GM12891 (cell line): ENCODE measurements around the gene NHLRC2.

Experiments used
- DNase-seq: peaks from one replicate; pipeline ENCODE4 v3.0.0; 2011; ENCODE audit warnings: low spot score; ENCODE audit not compliant: insufficient read length
- FAIRE-seq: peaks from 2 replicates; lab custom pipeline; 2011; peaks lifted over from hg19 to GRCh38; lab: Jason Lieb, UNC
- PAX5 ChIP-seq: IDR thresholded peaks from 2 replicates; pipeline ENCODE4 v1.6.1; 2011; ENCODE audit warnings: low read length, moderate library complexity, mild to moderate bottlenecking; ENCODE audit not compliant: insufficient read depth, severe bottlenecking
- POLR2A ChIP-seq: IDR thresholded peaks from 2 replicates; pipeline ENCODE4 v1.6.1; 2011; ENCODE audit warnings: low read depth, low read length, control low read depth
- POLR2AphosphoS5 ChIP-seq: IDR thresholded peaks from 2 replicates; pipeline ENCODE4 v1.6.1; 2011; ENCODE audit warnings: low read depth, low read length, control low read depth
- POU2F2 ChIP-seq: IDR thresholded peaks from 2 replicates; pipeline ENCODE4 v1.6.1; 2011; ENCODE audit warnings: low read depth, mild to moderate bottlenecking, control low read depth, low read length, moderate library complexity
- SPI1 ChIP-seq: IDR thresholded peaks from 2 replicates; pipeline ENCODE4 v1.6.1; 2011; ENCODE audit warnings: low read depth, low read length, control low read depth
- TAF1 ChIP-seq: IDR thresholded peaks from 2 replicates; pipeline ENCODE4 v1.6.1; 2011; ENCODE audit warnings: low read depth, low read length, control low read depth

Gene NHLRC2

GRCh38 chr10:113859261-113859660 is 4.8 kb downstream of the NHLRC2 start:
- peak; percentile 77 for FAIRE-seq
- peak; percentile 81 for TF ChIP-seq SPI1
- TF ChIP-seq POLR2A, result no peak
- no peak for DNase-seq

DNA sequence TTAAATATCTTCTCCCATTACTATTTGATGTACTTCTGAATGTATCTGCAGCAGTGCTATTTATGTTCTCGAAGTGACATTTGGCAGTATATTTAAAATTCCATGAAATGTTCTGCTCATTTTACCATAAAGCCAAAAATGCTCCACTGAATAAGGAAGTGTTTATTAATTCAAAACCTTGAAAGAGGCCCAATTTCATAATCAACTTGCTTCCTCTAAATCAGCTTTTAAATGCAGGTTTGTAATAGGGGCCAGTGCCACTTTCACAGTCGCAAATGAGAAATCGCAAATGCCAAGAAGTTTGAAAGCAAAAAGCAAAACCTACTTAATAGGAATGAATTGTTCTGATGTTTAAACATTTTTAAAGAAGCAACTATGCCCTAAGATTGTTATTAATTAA is 11.4 kb downstream of the NHLRC2 start:
- DNase-seq, result no peak
- FAIRE-seq, result no peak
- TF ChIP-seq PAX5 (no peak), TAF1 (no peak), POLR2A (no peak), POLR2AphosphoS5 (no peak), SPI1 (no peak), POU2F2 (no peak)

DNA sequence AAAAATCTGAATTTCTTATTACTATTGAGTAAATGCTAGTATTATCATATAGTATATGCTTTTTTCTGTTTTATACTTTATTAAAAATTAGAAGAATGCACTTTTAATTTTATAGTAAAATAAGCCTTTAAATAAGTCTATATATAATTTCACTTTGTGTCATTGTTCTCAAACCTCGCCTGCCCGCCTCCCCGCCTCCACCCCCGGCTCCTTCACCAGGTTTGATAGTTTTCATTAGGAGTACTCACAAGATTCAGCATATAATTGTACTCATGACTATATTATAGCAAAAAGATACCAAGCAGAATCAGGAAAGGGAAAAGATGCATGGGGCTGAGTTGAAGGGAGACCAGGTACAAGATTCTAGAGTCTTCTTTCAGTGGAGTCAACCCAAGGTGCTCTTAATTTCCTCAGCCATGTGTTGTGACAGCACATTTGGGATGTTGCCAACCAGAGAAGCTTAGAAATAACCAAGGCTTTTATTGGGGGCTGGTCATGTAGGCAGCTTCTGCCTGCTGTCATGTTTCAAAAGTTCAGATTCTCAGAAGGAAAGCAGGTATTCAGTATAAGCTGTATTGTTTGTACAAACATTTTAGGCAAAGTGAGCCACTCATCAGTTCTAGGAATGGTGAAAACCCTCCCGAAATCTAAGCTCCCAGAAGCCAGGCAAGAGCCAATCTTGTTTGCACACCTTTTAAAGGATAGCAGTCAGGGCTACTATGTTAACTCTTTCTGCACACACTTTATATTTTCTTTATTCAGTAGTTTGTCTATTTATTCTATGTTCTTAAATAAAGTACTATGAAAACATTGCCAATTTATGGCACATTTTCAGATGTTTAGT is 12.3 kb downstream of the NHLRC2 start:
- no peak for TF ChIP-seq PAX5
- no peak for TF ChIP-seq POU2F2
- no peak for TF ChIP-seq POLR2A
- no peak for TF ChIP-seq SPI1
- TF ChIP-seq POLR2AphosphoS5, result no peak
- TF ChIP-seq TAF1, result no peak
- DNase-seq, result no peak
- FAIRE-seq, result no peak

DNA sequence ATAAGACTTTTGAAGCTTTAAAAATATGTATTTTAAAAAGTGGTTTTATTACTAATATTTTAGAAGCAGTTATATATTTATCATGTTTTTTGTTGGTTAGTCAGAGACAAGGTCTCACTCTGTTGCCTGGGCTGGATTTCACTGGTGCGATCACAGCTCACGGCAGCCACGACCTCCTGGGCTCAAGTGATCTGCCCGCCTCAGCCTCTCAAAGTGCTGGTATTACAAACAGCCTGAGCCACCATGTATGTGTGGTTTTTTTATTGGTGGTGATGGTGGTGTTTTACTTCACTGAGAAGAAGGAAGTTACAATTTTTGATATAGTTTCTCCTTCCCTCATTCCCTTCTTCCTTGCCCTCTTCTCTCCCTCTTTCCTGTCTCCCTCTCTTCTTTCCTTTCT is 13.4 kb downstream of the NHLRC2 start:
- no peak for DNase-seq
- TF ChIP-seq POLR2A (no peak), TAF1 (no peak), PAX5 (no peak), SPI1 (no peak), POU2F2 (no peak), POLR2AphosphoS5 (no peak)
- no peak for FAIRE-seq

GRCh38 chr10:113869789-113870188 is 15.3 kb downstream of the NHLRC2 start:
- TF ChIP-seq POU2F2 (no peak), TAF1 (no peak), POLR2A (no peak), SPI1 (no peak), PAX5 (no peak), POLR2AphosphoS5 (no peak)
- no peak for FAIRE-seq

DNA sequence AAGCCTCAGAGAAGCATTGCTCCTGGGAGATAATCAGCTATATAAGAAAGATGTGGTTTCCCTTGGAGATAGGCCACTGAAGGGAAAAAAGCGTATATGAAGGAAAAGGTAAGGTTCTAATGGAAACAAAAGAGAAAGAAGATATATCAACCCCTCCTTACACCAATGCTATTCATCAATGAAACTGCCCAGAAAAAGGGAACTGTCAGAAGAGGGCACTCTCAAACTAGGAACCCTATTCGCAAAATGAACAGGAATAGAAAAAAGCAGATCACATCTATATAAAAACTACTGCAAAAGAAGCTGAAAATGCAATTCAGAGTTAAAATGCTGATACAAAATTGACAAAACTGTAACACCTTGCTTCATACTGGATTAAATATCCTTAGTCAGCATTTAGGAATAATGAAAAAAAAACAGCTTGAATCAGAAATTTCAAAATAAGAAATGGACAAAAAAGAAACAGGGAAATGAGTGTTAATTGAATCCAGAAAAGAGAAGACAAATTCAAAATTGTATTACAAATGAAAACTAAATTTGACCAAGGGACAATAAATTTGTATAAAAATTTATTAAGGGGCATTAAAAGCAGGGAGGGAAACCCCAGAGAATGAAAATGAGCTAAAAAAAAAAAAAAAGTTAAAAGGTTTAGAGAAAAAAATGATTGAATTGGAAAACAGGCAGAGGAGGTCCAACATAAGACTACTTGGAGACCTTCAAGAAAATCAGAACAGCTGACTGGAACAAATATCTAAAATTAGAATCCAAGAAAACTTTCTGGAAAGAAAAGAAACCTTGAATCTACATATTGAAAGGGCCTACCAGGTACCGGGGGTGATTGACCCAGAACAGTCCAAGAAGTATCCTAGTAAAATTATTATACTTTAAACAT is 17.9 kb downstream of the NHLRC2 start:
- no peak for TF ChIP-seq POU2F2
- TF ChIP-seq TAF1, result no peak
- no peak for TF ChIP-seq SPI1
- TF ChIP-seq PAX5, result no peak
- TF ChIP-seq POLR2AphosphoS5, result no peak
- no peak for TF ChIP-seq POLR2A
- no peak for DNase-seq
- FAIRE-seq, result peak; percentile 16

More at GRCh38 chr10:113869789-113870188, 15.3 kb downstream of the NHLRC2 start:
- DNase-seq, result no peak

GRCh38 chr10:113875212-113875611 is 20.8 kb downstream of the NHLRC2 start:
- TF ChIP-seq POLR2A, result no peak
- no peak for TF ChIP-seq POLR2AphosphoS5
- TF ChIP-seq POU2F2, result no peak
- no peak for TF ChIP-seq PAX5
- no peak for TF ChIP-seq TAF1
- DNase-seq, result no peak
- FAIRE-seq, result no peak

DNA sequence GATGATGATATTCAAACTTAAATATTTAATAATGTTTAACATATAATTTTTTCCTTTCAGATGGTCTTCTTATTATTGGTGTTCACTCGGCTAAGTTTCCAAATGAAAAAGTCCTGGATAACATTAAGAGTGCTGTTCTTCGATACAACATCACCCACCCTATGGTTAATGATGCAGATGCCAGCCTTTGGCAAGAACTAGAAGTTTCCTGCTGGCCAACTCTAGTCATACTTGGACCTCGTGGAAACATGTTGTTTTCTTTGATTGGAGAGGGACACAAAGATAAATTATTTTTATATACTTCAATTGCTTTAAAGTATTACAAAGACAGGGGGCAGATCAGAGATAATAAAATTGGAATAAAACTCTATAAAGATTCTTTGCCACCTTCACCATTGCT is 22.0 kb downstream of the NHLRC2 start:
- DNase-seq, result no peak
- FAIRE-seq, result peak; percentile 26
- TF ChIP-seq POU2F2, result no peak
- no peak for TF ChIP-seq POLR2AphosphoS5
- no peak for TF ChIP-seq SPI1
- no peak for TF ChIP-seq TAF1
- TF ChIP-seq PAX5, result no peak
- no peak for TF ChIP-seq POLR2A

DNA sequence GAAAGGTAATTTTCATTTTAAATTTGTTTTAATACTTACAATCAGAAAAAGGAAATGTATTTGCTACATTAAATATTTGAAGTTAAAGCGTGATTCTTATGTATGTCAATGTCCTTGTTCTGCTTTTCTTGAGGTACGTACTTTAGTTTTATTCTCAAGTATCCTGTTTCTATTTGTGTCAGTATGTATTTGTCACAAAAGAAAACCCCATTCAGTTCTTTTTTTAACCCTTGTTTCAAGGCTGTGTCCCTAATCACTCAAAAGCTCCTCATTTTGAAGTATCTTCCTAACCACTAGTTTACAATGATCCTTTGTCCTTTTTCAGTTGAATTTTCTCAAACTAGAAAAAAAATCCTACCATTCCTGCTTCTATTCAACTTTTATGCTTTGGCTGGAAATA is 25.2 kb downstream of the NHLRC2 start:
- DNase-seq (no peak), FAIRE-seq (peak; percentile 80)
- TF ChIP-seq POLR2A (no peak), TAF1 (no peak), SPI1 (peak; percentile 53; the same call in 1 of the 2 replicates)

- DNase-seq (no peak), FAIRE-seq (peak; percentile 61)
- TF ChIP-seq TAF1 (no peak), POU2F2 (no peak), SPI1 (no peak), PAX5 (no peak), POLR2A (no peak), POLR2AphosphoS5 (no peak)
Observed at GRCh38 chr10:113880236-113880635, 25.8 kb downstream of the NHLRC2 start.
